Muscle layer of duodenum (tissue), 2 donors: Measurements from ENCODE around the gene EXPH5.

Experiments used
- H3K27ac ChIP-seq: one replicate; pipeline ENCODE4 v1.7.0; 2013; ENCODE audit warnings: mild to moderate bottlenecking, low read length
- H3K27me3 ChIP-seq: one replicate; pipeline ENCODE4 v1.7.0; 2013; ENCODE audit warnings: low read depth, mild to moderate bottlenecking, control low read depth, low read length
- H3K36me3 ChIP-seq, 2 donors: one replicate each; pipeline ENCODE4 v1.7.0; 2013; ENCODE audit warnings: low read length in 2 of 2, control low read depth in 1 of 2, mild to moderate bottlenecking in 1 of 2; ENCODE audit not compliant: insufficient read depth in 2 of 2, control insufficient read depth in 1 of 2
- H3K4me1 ChIP-seq, 2 donors: one replicate each; pipeline ENCODE4 v1.7.0; 2013; ENCODE audit warnings: low read length in 2 of 2, mild to moderate bottlenecking in 2 of 2, control low read depth in 1 of 2, moderate library complexity in 1 of 2; ENCODE audit not compliant: insufficient read depth in 2 of 2, control insufficient read depth in 1 of 2
- H3K4me3 ChIP-seq, 2 donors: one replicate each; pipeline ENCODE4 v1.7.0; 2013; ENCODE audit warnings: low read length in 2 of 2, low read depth in 1 of 2, mild to moderate bottlenecking in 1 of 2
- H3K9me3 ChIP-seq, 2 donors: one replicate each; pipeline ENCODE4 v1.7.0; 2013; ENCODE audit warnings: low read length in 2 of 2, control low read depth in 1 of 2, mild to moderate bottlenecking in 1 of 2; ENCODE audit not compliant: control insufficient read depth in 1 of 2
- donor health status: healthy.

Gene EXPH5

GRCh38 chr11:108501396-108501795 is 92.2 kb downstream of the EXPH5 start:
- Histone ChIP-seq H3K36me3 (no peaks in the 10 kb centered on the region), H3K27me3 (no peaks in the 10 kb centered on the region), H3K9me3 (no peaks in the 10 kb centered on the region), H3K4me1 (peaks cover 0 to 8% of the 10 kb centered on the region in 2 donors), H3K27ac (no peak overlapping the region), H3K4me3 (no peak overlapping the region)

- no peak overlapping the region for H3K4me3 ChIP-seq
- H3K27ac ChIP-seq = no peak overlapping the region
- no peaks in the 10 kb centered on the region for H3K36me3 ChIP-seq
- H3K27me3 ChIP-seq = no peaks in the 10 kb centered on the region
- peaks cover 0 to 8% of the 10 kb centered on the region in 2 donors for H3K4me1 ChIP-seq
- no peaks in the 10 kb centered on the region for H3K9me3 ChIP-seq
Observed at GRCh38 chr11:108500721-108501120, 92.8 kb downstream of the EXPH5 start.

GRCh38 chr11:108500169-108500568 is 93.4 kb downstream of the EXPH5 start:
- no peaks in the 10 kb centered on the region for H3K9me3 ChIP-seq
- H3K4me1 ChIP-seq = peaks cover 0 to 8% of the 10 kb centered on the region in 2 donors
- no peaks in the 10 kb centered on the region for H3K27me3 ChIP-seq
- no peak overlapping the region for H3K27ac ChIP-seq
- no peaks in the 10 kb centered on the region for H3K36me3 ChIP-seq
- H3K4me3 ChIP-seq = no peak overlapping the region

- Histone ChIP-seq H3K4me3 (peak overlapping the region; percentile 81 to 82), H3K4me1 (peaks cover 6 to 8% of the 10 kb centered on the region in 2 donors), H3K9me3 (no peaks in the 10 kb centered on the region), H3K27ac (peak overlapping the region; percentile 99), H3K27me3 (no peaks in the 10 kb centered on the region), H3K36me3 (no peaks in the 10 kb centered on the region)
Observed at GRCh38 chr11:108498816-108499408, 94.7 kb downstream of the EXPH5 start.

GRCh38 chr11:108498046-108498815 is 95.3 kb downstream of the EXPH5 start, which contains the start of gene POGLUT3:
TSS of gene POGLUT3 (minus strand) at chr11:108498384. CDS start at chr11:108498366, 18 bp downstream.
- peaks cover 6 to 8% of the 10 kb centered on the region in 2 donors for H3K4me1 ChIP-seq
- H3K4me3 ChIP-seq = peak within 1 kb of the TSS; percentile 81 to 82
- peak within 1 kb of the TSS; percentile 99 for H3K27ac ChIP-seq
- no peaks in the 10 kb centered on the region for H3K9me3 ChIP-seq
- H3K27me3 ChIP-seq = no peaks in the 10 kb centered on the region
- H3K36me3 ChIP-seq = no peaks in the 10 kb centered on the region

- Histone ChIP-seq H3K4me1 (peaks cover 6 to 8% of the 10 kb centered on the region in 2 donors), H3K36me3 (no peaks in the 10 kb centered on the region), H3K9me3 (no peaks in the 10 kb centered on the region), H3K4me3 (peak overlapping the region; percentile 81 to 82), H3K27ac (peak overlapping the region; percentile 99), H3K27me3 (no peaks in the 10 kb centered on the region)
Observed at GRCh38 chr11:108497317-108498045, 96.1 kb downstream of the EXPH5 start.

- H3K27me3 ChIP-seq = no peaks in the 10 kb centered on the region
- H3K4me1 ChIP-seq = peaks cover 6 to 8% of the 10 kb centered on the region in 2 donors
- H3K36me3 ChIP-seq = no peaks in the 10 kb centered on the region
- no peaks in the 10 kb centered on the region for H3K9me3 ChIP-seq
- H3K4me3 ChIP-seq = peak overlapping the region; percentile 81 to 82
- H3K27ac ChIP-seq = peak overlapping the region; percentile 99
Observed at GRCh38 chr11:108496643-108497256, 96.8 kb downstream of the EXPH5 start.

- Histone ChIP-seq H3K4me3 (no peak overlapping the region), H3K27ac (no peak overlapping the region), H3K27me3 (no peaks in the 10 kb centered on the region), H3K9me3 (no peaks in the 10 kb centered on the region), H3K4me1 (peaks cover 6 to 8% of the 10 kb centered on the region in 2 donors), H3K36me3 (peaks cover 4 to 6% of the 10 kb centered on the region in 2 donors)
Observed at GRCh38 chr11:108495326-108495725, 98.2 kb downstream of the EXPH5 start.

- H3K4me1 ChIP-seq = peaks cover 6 to 8% of the 10 kb centered on the region in 2 donors
- no peaks in the 10 kb centered on the region for H3K27me3 ChIP-seq
- H3K9me3 ChIP-seq = no peaks in the 10 kb centered on the region
- H3K36me3 ChIP-seq = peaks cover 4 to 17% of the 10 kb centered on the region in 2 donors
- H3K27ac ChIP-seq = no peak overlapping the region
- no peak overlapping the region for H3K4me3 ChIP-seq
Observed at GRCh38 chr11:108494182-108494581, 99.4 kb downstream of the EXPH5 start.

- Histone ChIP-seq H3K4me1 (peaks cover 5 to 6% of the 10 kb centered on the region in 2 donors), H3K27ac (no peak overlapping the region), H3K4me3 (no peak overlapping the region), H3K36me3 (peaks cover 4 to 25% of the 10 kb centered on the region in 2 donors), H3K9me3 (no peaks in the 10 kb centered on the region), H3K27me3 (no peaks in the 10 kb centered on the region)
Observed at GRCh38 chr11:108491936-108492335, 101.6 kb downstream of the EXPH5 start.

GRCh38 chr11:108486828-108487227 is 106.7 kb downstream of the EXPH5 start:
- no peak overlapping the region for H3K27ac ChIP-seq
- H3K4me1 ChIP-seq = no peaks in the 10 kb centered on the region
- H3K9me3 ChIP-seq = no peaks in the 10 kb centered on the region
- no peaks in the 10 kb centered on the region for H3K27me3 ChIP-seq
- peaks cover 14 to 56% of the 10 kb centered on the region in 2 donors for H3K36me3 ChIP-seq
- no peak overlapping the region for H3K4me3 ChIP-seq
